A673 (cell line): ENCODE results near the gene NSD1.

Experiments
- CTCF ChIP-seq: fragments of 300-800, 200-600 bp; sonication (generic); conservative IDR thresholded peaks from 2 replicates; pipeline ENCODE4 v1.5.1; 2017; ENCODE audit warnings: low read depth, mild to moderate bottlenecking, antibody characterized with exemption, low read length, moderate library complexity, mixed read lengths
- EZH2 ChIP-seq: fragments of 200-600 bp; sonication (generic); IDR thresholded peaks from 2 replicates; pipeline ENCODE4 v1.6.1; 2017; ENCODE audit warnings: borderline replicate concordance, low read depth, mild to moderate bottlenecking, mixed read lengths, antibody characterized with exemption, low read length; ENCODE audit not compliant: poor library complexity, severe bottlenecking

GRCh38 chr5:177097016-177097985 is 36.3 kb upstream of the NSD1 start:
- TF ChIP-seq CTCF (no peak), EZH2 (no peak)
